Subcutaneous abdominal adipose tissue (tissue), 5 donors: ENCODE measurements around the gene PHF24.
A peak's percentile ranks its signal among the peaks of the same experiment; 100 is the strongest.

Experiments
- H3K27ac ChIP-seq: one replicate; pipeline ENCODE4 v1.7.0; 2013; ENCODE audit warnings: low read depth, mild to moderate bottlenecking, inconsistent platforms, low read length, moderate library complexity
- H3K27me3 ChIP-seq, 5 donors: one replicate each; pipeline ENCODE4 v1.7.0; 2013; ENCODE audit warnings: low read length in 5 of 5, inconsistent platforms in 1 of 5; ENCODE audit not compliant: control insufficient read depth in 5 of 5, insufficient read depth in 4 of 5
- H3K36me3 ChIP-seq, 5 donors: one replicate each; pipeline ENCODE4 v1.7.0; 2013; ENCODE audit warnings: low read length in 5 of 5; ENCODE audit not compliant: control insufficient read depth in 5 of 5, insufficient read depth in 5 of 5
- H3K4me1 ChIP-seq, 5 donors: one replicate each; pipeline ENCODE4 v1.7.0; 2013; ENCODE audit warnings: low read length in 5 of 5, mild to moderate bottlenecking in 3 of 5, moderate library complexity in 1 of 5; ENCODE audit not compliant: control insufficient read depth in 5 of 5, insufficient read depth in 5 of 5
- H3K4me3 ChIP-seq, 5 donors: one replicate each; pipeline ENCODE4 v1.7.0; 2013; ENCODE audit warnings: low read length in 5 of 5, low read depth in 1 of 5
- H3K9ac ChIP-seq, 5 donors: one replicate each; pipeline ENCODE4 v1.7.0; 2013; ENCODE audit warnings: low read length in 5 of 5, mild to moderate bottlenecking in 4 of 5, moderate library complexity in 3 of 5
- H3K9me3 ChIP-seq, 5 donors: one replicate each; pipeline ENCODE4 v1.7.0; 2013; ENCODE audit warnings: low read length in 5 of 5; ENCODE audit not compliant: control insufficient read depth in 5 of 5
- donor health status: healthy.
- donor health status: healthy.
- donor health status: healthy.
- donor health status: healthy.
- donor health status: healthy.

The PHF24 gene

GRCh38 chr9:34990908-34991606, 33.0 kb downstream of the PHF24 start:
- H3K27ac ChIP-seq, result no peak overlapping the region
- H3K27me3 ChIP-seq, result no peaks in the 10 kb centered on the region
- H3K4me3 ChIP-seq, result peak overlapping the region in 1 of 5 donors; percentile 85
- peaks cover 21 to 73% (median 60%) of the 10 kb centered on the region in 5 donors for H3K4me1 ChIP-seq
- no peaks in the 10 kb centered on the region for H3K9me3 ChIP-seq
- no peaks in the 10 kb centered on the region for H3K36me3 ChIP-seq
- H3K9ac ChIP-seq, result no peak overlapping the region

GRCh38 chr9:34991607-34992375, 33.7 kb downstream of the PHF24 start:
- peak overlapping the region; percentile 24 for H3K27ac ChIP-seq
- no peak overlapping the region for H3K4me3 ChIP-seq
- H3K9me3 ChIP-seq, result no peaks in the 10 kb centered on the region
- H3K36me3 ChIP-seq, result peaks cover 0 to 7% (median 5%) of the 10 kb centered on the region in 5 donors
- H3K27me3 ChIP-seq, result no peaks in the 10 kb centered on the region
- peak overlapping the region in 1 of 5 donors; percentile 22 for H3K9ac ChIP-seq
- H3K4me1 ChIP-seq, result peaks cover 21 to 69% (median 60%) of the 10 kb centered on the region in 5 donors

GRCh38 chr9:34992376-34992951, 34.4 kb downstream of the PHF24 start:
- Histone ChIP-seq H3K9ac (peak overlapping the region in 1 of 5 donors; percentile 22), H3K27me3 (no peaks in the 10 kb centered on the region), H3K27ac (peak overlapping the region; percentile 61), H3K4me1 (peaks cover 18 to 65% (median 60%) of the 10 kb centered on the region in 5 donors), H3K36me3 (peaks cover 0 to 13% (median 12%) of the 10 kb centered on the region in 5 donors), H3K9me3 (no peaks in the 10 kb centered on the region), H3K4me3 (no peak overlapping the region)

GRCh38 chr9:34993502-34994259, 35.6 kb downstream of the PHF24 start:
- Histone ChIP-seq H3K36me3 (peaks cover 0 to 19% (median 16%) of the 10 kb centered on the region in 5 donors), H3K9ac (peak overlapping the region; percentile 23 to 81 (median 48)), H3K4me3 (no peak overlapping the region), H3K9me3 (no peaks in the 10 kb centered on the region), H3K4me1 (peaks cover 18 to 68% (median 56%) of the 10 kb centered on the region in 5 donors), H3K27ac (peak overlapping the region; percentile 61), H3K27me3 (no peaks in the 10 kb centered on the region)

GRCh38 chr9:34994260-34994899, 36.3 kb downstream of the PHF24 start:
- Histone ChIP-seq H3K27ac (peak overlapping the region; percentile 61), H3K27me3 (no peaks in the 10 kb centered on the region), H3K9ac (peak overlapping the region in 2 of 5 donors; percentile 29 to 81), H3K4me1 (peaks cover 18 to 62% (median 51%) of the 10 kb centered on the region in 5 donors), H3K9me3 (no peaks in the 10 kb centered on the region), H3K4me3 (no peak overlapping the region), H3K36me3 (peaks cover 0 to 19% (median 16%) of the 10 kb centered on the region in 5 donors)

- Histone ChIP-seq H3K27ac (peak overlapping the region; percentile 61), H3K9me3 (no peaks in the 10 kb centered on the region), H3K36me3 (peaks cover 0 to 23% (median 16%) of the 10 kb centered on the region in 5 donors), H3K9ac (no peak overlapping the region), H3K27me3 (no peaks in the 10 kb centered on the region), H3K4me3 (no peak overlapping the region), H3K4me1 (peaks cover 18 to 62% (median 50%) of the 10 kb centered on the region in 5 donors)
Observed at GRCh38 chr9:34994900-34995669, 37.0 kb downstream of the PHF24 start.

GRCh38 chr9:34995670-34996060, 37.6 kb downstream of the PHF24 start:
- Histone ChIP-seq H3K36me3 (peaks cover 1 to 24% (median 18%) of the 10 kb centered on the region in 5 donors), H3K9me3 (no peaks in the 10 kb centered on the region), H3K9ac (no peak overlapping the region), H3K4me1 (peaks cover 18 to 56% (median 44%) of the 10 kb centered on the region in 5 donors), H3K27ac (peak overlapping the region; percentile 3), H3K27me3 (no peaks in the 10 kb centered on the region), H3K4me3 (no peak overlapping the region)

- no peak overlapping the region for H3K9ac ChIP-seq
- H3K36me3 ChIP-seq, result peaks cover 4 to 24% (median 20%) of the 10 kb centered on the region in 5 donors
- peaks cover 18 to 49% (median 41%) of the 10 kb centered on the region in 5 donors for H3K4me1 ChIP-seq
- H3K9me3 ChIP-seq, result no peaks in the 10 kb centered on the region
- H3K4me3 ChIP-seq, result no peak overlapping the region
- no peaks in the 10 kb centered on the region for H3K27me3 ChIP-seq
- no peak overlapping the region for H3K27ac ChIP-seq
Observed at GRCh38 chr9:34996181-34996904, 38.3 kb downstream of the PHF24 start.
